Effector CD8-positive, alpha-beta T cell (primary cell): ENCODE measurements around the gene GHR.
"Not testable (repeated sequence)": the region's sequence is repeated elsewhere in the genome, so short reads cannot be mapped to it uniquely, and the experiment has no call there.

Experiments used
- DNase-seq: peaks from one replicate; lab custom pipeline; 2025; lab: John Stamatoyannopoulos, UW

The GHR gene

GRCh38 chr5:42645138-42645537 is 221.9 kb downstream of the GHR start:
- DNase-seq = no peak

- DNase-seq = no peak
These were observed 224.8 kb downstream of the GHR start for GRCh38 chr5:42648036-42648435.

GRCh38 chr5:42648915-42649314 is 225.7 kb downstream of the GHR start:
- no peak for DNase-seq

GRCh38 chr5:42650084-42650483 is 226.8 kb downstream of the GHR start:
- DNase-seq = no peak

GRCh38 chr5:42653705-42654104 is 230.5 kb downstream of the GHR start:
- no peak for DNase-seq

GRCh38 chr5:42654645-42655044 is 231.4 kb downstream of the GHR start:
- no peak for DNase-seq

- DNase-seq = no peak
These were observed 232.9 kb downstream of the GHR start for GRCh38 chr5:42655982-42656650.

- DNase-seq = no peak
These were observed 233.4 kb downstream of the GHR start for GRCh38 chr5:42656651-42657015.

- DNase-seq = not testable (repeated sequence)
These were observed 236.6 kb downstream of the GHR start for GRCh38 chr5:42659869-42660268.

GRCh38 chr5:42665857-42666256 is 242.6 kb downstream of the GHR start:
- DNase-seq = no peak

- no peak for DNase-seq
These were observed 243.6 kb downstream of the GHR start for GRCh38 chr5:42666869-42667268.

- no peak for DNase-seq
These were observed 245.0 kb downstream of the GHR start for GRCh38 chr5:42668254-42668653.

GRCh38 chr5:42672925-42673324 is 249.7 kb downstream of the GHR start:
- no peak for DNase-seq

- no peak for DNase-seq
These were observed 252.4 kb downstream of the GHR start for GRCh38 chr5:42675602-42676001.

- DNase-seq = no peak
These were observed 253.1 kb downstream of the GHR start for GRCh38 chr5:42676362-42676761.

- DNase-seq = no peak
These were observed 254.1 kb downstream of the GHR start for GRCh38 chr5:42677156-42677842.

GRCh38 chr5:42680046-42680445 is 256.8 kb downstream of the GHR start:
- no peak for DNase-seq

- not testable (repeated sequence) for DNase-seq
These were observed 261.8 kb downstream of the GHR start for GRCh38 chr5:42685078-42685477.

- DNase-seq = no peak
These were observed 266.2 kb downstream of the GHR start for GRCh38 chr5:42689391-42689790.

- no peak for DNase-seq
These were observed 268.2 kb downstream of the GHR start for GRCh38 chr5:42691413-42691937.

- no peak for DNase-seq
These were observed 278.3 kb downstream of the GHR start for GRCh38 chr5:42701351-42702059.

GRCh38 chr5:42703238-42703637 is 280.0 kb downstream of the GHR start:
- no peak for DNase-seq

GRCh38 chr5:42715785-42716184 is 292.5 kb downstream of the GHR start:
- no peak for DNase-seq
